Stomach (tissue), 9 donors: Measurements from ENCODE around the gene SEMA4A. TPM values are rescaled to one million over a fixed set of nuclear protein-coding genes. Genes with fewer than 3 reads are reported as not detected.
A peak's percentile ranks its signal among the peaks of the same experiment; 100 is the strongest.

Experiments used
- DNase-seq, 2 donors: peaks; one replicate each; pipeline versions ENCODE4 v3.0.0 to v3.0.0-alpha.2; 2013 to 2019
- H3K27ac ChIP-seq, 5 donors: fragments of 200-600 bp in 4 of 5; sonication (generic) in 4 of 5; one replicate each; pipeline ENCODE4 v1.5.1; 2013 to 2019; ENCODE audit warnings: mild to moderate bottlenecking in 1 of 5, moderate library complexity in 1 of 5
- H3K27me3 ChIP-seq, 3 donors: fragments of 200-600 bp; sonication (generic); one replicate each; pipeline ENCODE4 v1.5.1; 2017 to 2019; ENCODE audit warnings: mixed run types in 1 of 3
- H3K36me3 ChIP-seq, 4 donors: fragments of 200-600 bp; sonication (generic); 1 replicate in 3 of 4; 2 replicates in 1 of 4; pipeline ENCODE4 v1.5.1; 2016 to 2019
- H3K4me1 ChIP-seq, 4 donors: fragments of 200-600 bp; sonication (generic); one replicate each; pipeline ENCODE4 v1.5.1; 2016 to 2019
- H3K4me3 ChIP-seq, 4 donors: fragments of 200-600 bp; sonication (generic) in 3 of 4; one replicate each; pipeline ENCODE4 v1.5.1; 2016 to 2019; ENCODE audit warnings: mild to moderate bottlenecking in 1 of 4
- H3K9me3 ChIP-seq, 4 donors: fragments of 200-600 bp; sonication (generic); one replicate each; pipeline ENCODE4 v1.5.1; 2016 to 2019
- CTCF ChIP-seq, 7 experiments: fragments of 450-650 bp in 4 of 7; fragments of 200-600 bp in 3 of 7; sonication (generic) in 3 of 7; IDR thresholded peaks; one replicate each; pipeline ENCODE4 v1.5.1; 2016 to 2019; ENCODE audit warnings: antibody characterized with exemption in 7 of 7, control low read depth in 2 of 7, mild to moderate bottlenecking in 1 of 7
- EP300 ChIP-seq: sonication (generic); formaldehyde crosslinking; IDR thresholded peaks from one replicate; pipeline ENCODE4 v1.6.1; 2017; ENCODE audit warnings: antibody characterized with exemption
- POLR2A ChIP-seq, 4 donors: fragments of 450-650 bp; IDR thresholded peaks; one replicate each; pipeline ENCODE4 v1.6.1; 2016; ENCODE audit warnings: antibody characterized with exemption in 4 of 4, control low read depth in 2 of 4, mild to moderate bottlenecking in 1 of 4, moderate library complexity in 1 of 4
- POLR2AphosphoS5 ChIP-seq, 3 donors: sonication (generic); formaldehyde crosslinking; IDR thresholded peaks; one replicate each; pipeline ENCODE4 v1.6.1; 2016; ENCODE audit warnings: antibody characterized with exemption in 3 of 3
- WGBS, 5 donors: extraction: QIAGEN DNeasy Blood & Tissue Kit in 3 of 5; methylation state at CpG; one replicate each; pipeline versions ENCODE4 v1.1.5 to v1.1.7; 2013 to 2018; 5-methylcytosine and 5-hydroxymethylcytosine counted together
- intact Hi-C: fragments of 100-400 bp; cut with DNase I; formaldehyde crosslinking; loops from one replicate; pipeline ENCODE4 v1.15.1; 2023; ENCODE audit warnings: low total_unique reads
- polyA plus RNA-seq, 3 donors: library from polyadenylated mRNA; stranded (reverse); fragments of 200-250 nt; gene quantifications; one replicate each; pipeline ENCODE4 v1.2.3, GENCODE V29; 2013
- total RNA-seq, 5 donors: library from RNA; depleted of rRNA; stranded (reverse); fragments of >200 nt; gene quantifications; one replicate each; pipeline versions ENCODE4 v1.1.0 to v1.2.3, GENCODE V29; 2014 to 2016
- donor health status: healthy with polysubstance abuse.
- donor health status: Bipolar disorder and iron deficiency.
- donor health status: healthy.

Gene SEMA4A
- total and polyA plus RNA-seq, 8 donors: 2.6 to 23.3 (median 6.8) TPM

- peak overlapping the region in 3 of 4 donors; percentile 42 to 49 (median 48) for H3K4me3 ChIP-seq
- intact Hi-C loops: no loop called here
- H3K36me3 ChIP-seq: peaks cover 0 to 9% (median 1%) of the 10 kb centered on the region in 4 donors
- H3K4me1 ChIP-seq: peaks cover 20 to 46% (median 29%) of the 10 kb centered on the region in 4 donors
- H3K27ac ChIP-seq: peak overlapping the region in 4 of 5 donors; percentile 64 to 87 (median 76)
- H3K9me3 ChIP-seq: no peaks in the 10 kb centered on the region
- WGBS, 5 donors: 69 to 81% (median 70%) methylated on average over 13 of the region's 13 CpGs
- TF ChIP-seq CTCF (IDR thresholded peaks at IDR 0.05) (no peak), POLR2A (IDR thresholded peaks at IDR 0.05) (no peak), POLR2AphosphoS5 (IDR thresholded peaks at IDR 0.05) (no peak), EP300 (no peak)
- H3K27me3 ChIP-seq: no peaks in the 10 kb centered on the region
- peak in 1 of 2 donors; percentile 62 for DNase-seq
These were observed 6.8 kb downstream of the SEMA4A start for GRCh38 chr1:156160000-156160742.

- no peaks in the 10 kb centered on the region for H3K9me3 ChIP-seq
- H3K27me3 ChIP-seq: no peaks in the 10 kb centered on the region
- H3K4me1 ChIP-seq: peaks cover 20 to 43% (median 29%) of the 10 kb centered on the region in 4 donors
- DNase-seq: peak; percentile 56 to 95
- peaks cover 0 to 9% (median 1%) of the 10 kb centered on the region in 4 donors for H3K36me3 ChIP-seq
- TF ChIP-seq POLR2A (IDR thresholded peaks at IDR 0.05): no peak
- 11 to 50% (median 20%) methylated on average over 8 to 22 of the region's 22 CpGs for WGBS, 5 donors
- intact Hi-C loops: no loop called here
- H3K4me3 ChIP-seq: peak overlapping the region; percentile 42 to 49 (median 46)
- peak overlapping the region in 4 of 5 donors; percentile 64 to 87 (median 76) for H3K27ac ChIP-seq
These were observed 7.4 kb downstream of the SEMA4A start for GRCh38 chr1:156160743-156161171.

- Histone ChIP-seq H3K27ac (peak overlapping the region in 4 of 5 donors; percentile 64 to 87 (median 76)), H3K4me3 (no peak overlapping the region), H3K9me3 (no peaks in the 10 kb centered on the region), H3K4me1 (peaks cover 20 to 41% (median 29%) of the 10 kb centered on the region in 4 donors), H3K27me3 (no peaks in the 10 kb centered on the region), H3K36me3 (peaks cover 0 to 9% (median 1%) of the 10 kb centered on the region in 4 donors)
- intact Hi-C loops: no loop called here
- 33 to 63% (median 50%) methylated on average over 3 to 5 of the region's 5 CpGs for WGBS, 5 donors
- DNase-seq: peak; percentile 41 to 76
- TF ChIP-seq POLR2A (IDR thresholded peaks at IDR 0.05) (no peak), EP300 (no peak), POLR2AphosphoS5 (IDR thresholded peaks at IDR 0.05) (no peak), CTCF (IDR thresholded peaks at IDR 0.05) (no peak)
These were observed 9.1 kb downstream of the SEMA4A start for GRCh38 chr1:156162430-156163037.

DNA sequence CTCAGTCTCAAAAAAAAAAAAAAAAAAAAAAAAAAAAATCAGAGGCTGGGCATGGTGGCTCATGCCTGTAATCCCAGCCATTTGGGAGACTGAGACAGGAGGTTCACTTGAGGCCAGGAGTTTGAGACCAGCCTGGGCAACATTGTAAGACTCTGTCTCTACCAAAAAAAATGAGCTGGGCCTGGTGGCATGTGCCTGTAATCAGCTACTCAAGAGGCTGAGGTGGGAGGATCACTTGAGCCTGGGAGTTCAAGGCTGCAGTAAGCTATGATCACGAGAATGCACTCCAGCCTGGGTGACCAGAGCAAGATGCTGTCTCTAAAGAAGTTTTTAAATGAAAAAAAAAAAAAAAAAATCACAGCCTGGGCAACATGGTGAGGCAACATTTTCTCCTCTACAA, 10.3 kb downstream of the SEMA4A start:
- no peak for DNase-seq
- Histone ChIP-seq H3K27me3 (no peaks in the 10 kb centered on the region), H3K27ac (no peak overlapping the region), H3K36me3 (peaks cover 0 to under 1% (median 0%) of the 10 kb centered on the region in 4 donors), H3K4me1 (peaks cover 20 to 41% (median 29%) of the 10 kb centered on the region in 4 donors), H3K4me3 (no peak overlapping the region), H3K9me3 (no peaks in the 10 kb centered on the region)
- intact Hi-C loops: no loop called here
- 88 to 94% (median 90%) methylated on average over 1 of the region's 1 CpG for WGBS, 5 donors
- TF ChIP-seq POLR2AphosphoS5 (IDR thresholded peaks at IDR 0.05) (no peak), POLR2A (IDR thresholded peaks at IDR 0.05) (no peak), EP300 (no peak), CTCF (IDR thresholded peaks at IDR 0.05) (no peak)
